RWPE2 (cell line): ENCODE data around the gene ADCY6.

Source experiments
- ATAC-seq: fragments of 200-7000 bp; cut with Tn5 transposase; 3 replicates; pipeline ENCODE4 v1.9.1; 2021; ENCODE audit warnings: low read depth
- DNase-seq: peaks from one replicate; pipeline ENCODE4 v3.0.0-alpha.2; 2020; ENCODE audit warnings: low spot score
- H3K27ac ChIP-seq: fragments of 450-650 bp; 2 replicates; pipeline ENCODE4 v1.5.1; 2017; ENCODE audit warnings: mild to moderate bottlenecking; ENCODE audit not compliant: poor library complexity, severe bottlenecking
- H3K27me3 ChIP-seq: fragments of 250-450 bp; sonication (Bioruptor Pico); 2 replicates; pipeline ENCODE4 v1.5.1; 2021; ENCODE audit warnings: mild to moderate bottlenecking, moderate library complexity; ENCODE audit not compliant: insufficient read depth, poor library complexity, severe bottlenecking
- H3K36me3 ChIP-seq: fragments of 250-450 bp; sonication (Bioruptor Pico); 2 replicates; pipeline ENCODE4 v1.5.1; 2020; ENCODE audit warnings: low read depth, mild to moderate bottlenecking, moderate library complexity
- H3K4me1 ChIP-seq: fragments of 250-450 bp; sonication (Bioruptor Pico); 2 replicates; pipeline ENCODE4 v1.5.1; 2021; ENCODE audit warnings: mild to moderate bottlenecking, moderate library complexity; ENCODE audit not compliant: insufficient read depth, poor library complexity, severe bottlenecking
- H3K4me3 ChIP-seq: fragments of 250-450 bp; sonication (Bioruptor Pico); 2 replicates; pipeline ENCODE4 v1.5.1; 2021; ENCODE audit warnings: mild to moderate bottlenecking, moderate library complexity; ENCODE audit not compliant: severe bottlenecking
- H3K9me3 ChIP-seq: fragments of 250-450 bp; sonication (Bioruptor Pico); 2 replicates; pipeline ENCODE4 v1.5.1; 2021; ENCODE audit warnings: mild to moderate bottlenecking, moderate library complexity; ENCODE audit not compliant: severe bottlenecking
- TF ChIP-seq, protein P1 (sequence below): fragments of 450-650 bp; IDR thresholded peaks from one replicate; pipeline ENCODE4 v1.5.1; 2017; ENCODE audit warnings: mild to moderate bottlenecking, moderate library complexity; ENCODE audit not compliant: poor library complexity, severe bottlenecking

The ADCY6 gene

DNA sequence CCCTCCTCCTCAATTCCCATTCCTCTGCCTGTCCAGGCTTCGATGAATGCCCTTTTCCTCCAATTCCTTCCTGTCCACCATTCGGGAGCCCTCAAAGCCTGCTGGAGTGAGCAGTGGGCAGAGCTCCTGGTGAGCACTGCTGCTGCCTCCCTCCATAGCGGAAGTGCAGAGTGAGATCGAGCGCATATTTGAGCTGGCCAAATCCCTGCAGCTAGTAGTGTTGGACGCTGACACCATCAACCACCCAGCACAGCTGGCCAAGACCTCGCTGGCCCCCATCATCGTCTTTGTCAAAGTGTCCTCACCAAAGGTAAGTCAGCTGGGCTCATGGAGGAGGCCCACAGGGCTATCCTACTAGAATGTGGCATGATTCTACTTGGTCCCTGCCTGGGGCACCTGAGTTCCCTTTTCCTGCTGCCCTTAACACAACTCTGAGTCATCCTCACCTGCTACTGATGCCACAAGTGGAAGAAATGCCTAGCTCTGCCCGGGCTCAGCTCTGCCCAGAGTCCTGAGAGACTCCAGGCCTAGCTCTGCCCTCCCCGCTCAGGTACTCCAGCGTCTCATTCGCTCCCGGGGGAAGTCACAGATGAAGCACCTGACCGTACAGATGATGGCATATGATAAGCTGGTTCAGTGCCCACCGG lies 37.4 kb upstream of the ADCY6 start:
- H3K27ac ChIP-seq, result no peak overlapping the region
- no peaks in the 10 kb centered on the region for H3K9me3 ChIP-seq
- TF ChIP-seq, protein P1, sequence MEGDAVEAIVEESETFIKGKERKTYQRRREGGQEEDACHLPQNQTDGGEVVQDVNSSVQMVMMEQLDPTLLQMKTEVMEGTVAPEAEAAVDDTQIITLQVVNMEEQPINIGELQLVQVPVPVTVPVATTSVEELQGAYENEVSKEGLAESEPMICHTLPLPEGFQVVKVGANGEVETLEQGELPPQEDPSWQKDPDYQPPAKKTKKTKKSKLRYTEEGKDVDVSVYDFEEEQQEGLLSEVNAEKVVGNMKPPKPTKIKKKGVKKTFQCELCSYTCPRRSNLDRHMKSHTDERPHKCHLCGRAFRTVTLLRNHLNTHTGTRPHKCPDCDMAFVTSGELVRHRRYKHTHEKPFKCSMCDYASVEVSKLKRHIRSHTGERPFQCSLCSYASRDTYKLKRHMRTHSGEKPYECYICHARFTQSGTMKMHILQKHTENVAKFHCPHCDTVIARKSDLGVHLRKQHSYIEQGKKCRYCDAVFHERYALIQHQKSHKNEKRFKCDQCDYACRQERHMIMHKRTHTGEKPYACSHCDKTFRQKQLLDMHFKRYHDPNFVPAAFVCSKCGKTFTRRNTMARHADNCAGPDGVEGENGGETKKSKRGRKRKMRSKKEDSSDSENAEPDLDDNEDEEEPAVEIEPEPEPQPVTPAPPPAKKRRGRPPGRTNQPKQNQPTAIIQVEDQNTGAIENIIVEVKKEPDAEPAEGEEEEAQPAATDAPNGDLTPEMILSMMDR, result no peak
- no peaks in the 10 kb centered on the region for H3K27me3 ChIP-seq
- no peak overlapping the region for H3K4me3 ChIP-seq
- ATAC-seq (peak; percentile 62), DNase-seq (no peak)
- peaks cover 26% of the 10 kb centered on the region for H3K36me3 ChIP-seq
- no peaks in the 10 kb centered on the region for H3K4me1 ChIP-seq

DNA sequence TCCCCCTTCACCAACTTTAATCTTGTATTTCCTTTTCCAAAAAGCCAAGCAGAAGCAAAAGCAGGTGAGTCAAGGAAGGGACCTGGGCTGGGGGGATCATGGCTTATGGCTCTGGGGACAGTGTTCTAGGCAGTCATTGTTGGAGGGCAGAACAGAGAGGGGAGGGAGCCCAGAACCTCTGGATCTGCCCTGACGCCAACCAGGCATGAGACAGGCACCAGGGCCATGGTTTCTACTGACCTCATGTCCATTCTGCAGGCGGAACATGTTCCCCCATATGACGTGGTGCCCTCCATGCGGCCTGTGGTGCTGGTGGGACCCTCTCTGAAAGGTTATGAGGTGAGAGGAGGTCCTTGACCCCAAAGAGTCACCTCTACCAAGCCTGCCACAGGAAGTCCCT lies 36.0 kb upstream of the ADCY6 start:
- no peak for DNase-seq
- Histone ChIP-seq H3K9me3 (no peaks in the 10 kb centered on the region), H3K4me3 (no peak overlapping the region), H3K27ac (no peak overlapping the region), H3K27me3 (no peaks in the 10 kb centered on the region), H3K4me1 (no peaks in the 10 kb centered on the region), H3K36me3 (peaks cover 18% of the 10 kb centered on the region)
- ATAC-seq, result no peak
- TF ChIP-seq, protein P1, result no peak

DNA sequence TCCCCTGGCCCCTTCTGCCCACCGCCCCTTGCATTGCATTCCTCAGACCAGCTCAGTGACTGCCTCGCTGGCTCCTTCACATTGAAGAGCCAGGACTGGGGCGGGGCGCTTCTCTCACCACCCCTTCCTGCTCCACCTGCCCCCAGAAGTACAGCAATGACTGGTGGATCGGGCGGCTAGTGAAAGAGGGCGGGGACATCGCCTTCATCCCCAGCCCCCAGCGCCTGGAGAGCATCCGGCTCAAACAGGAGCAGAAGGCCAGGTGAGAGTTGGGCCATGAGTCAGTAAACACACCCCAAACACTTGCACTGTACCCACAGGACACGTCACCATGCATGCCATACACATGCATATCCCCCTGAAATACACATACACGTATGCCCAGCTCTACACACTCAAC lies 35.2 kb upstream of the ADCY6 start:
- Histone ChIP-seq H3K27ac (no peak overlapping the region), H3K9me3 (no peaks in the 10 kb centered on the region), H3K4me1 (no peaks in the 10 kb centered on the region), H3K4me3 (no peak overlapping the region), H3K27me3 (no peaks in the 10 kb centered on the region), H3K36me3 (peaks cover 12% of the 10 kb centered on the region)
- no peak for DNase-seq
- TF ChIP-seq, protein P1, result no peak
- ATAC-seq, result peak; percentile 17; the same call in 2 of the 3 replicates

DNA sequence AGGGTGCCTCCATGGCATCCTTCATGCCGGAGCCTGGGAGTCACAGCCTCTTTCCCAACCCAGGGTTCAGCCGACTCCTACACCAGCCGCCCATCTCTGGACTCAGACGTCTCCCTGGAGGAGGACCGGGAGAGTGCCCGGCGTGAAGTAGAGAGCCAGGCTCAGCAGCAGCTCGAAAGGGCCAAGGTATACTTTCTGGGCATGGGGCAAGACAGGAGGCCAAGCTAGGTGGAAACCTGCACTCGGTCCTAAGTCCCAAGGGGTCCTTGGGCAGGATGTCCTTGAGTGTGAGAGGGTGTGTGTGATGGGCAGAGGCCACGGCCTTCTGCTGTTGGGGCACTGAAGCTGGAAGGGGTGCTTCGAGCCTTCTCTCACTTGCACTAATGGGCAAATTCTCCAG lies 34.4 kb upstream of the ADCY6 start:
- peaks cover 12% of the 10 kb centered on the region for H3K36me3 ChIP-seq
- H3K4me3 ChIP-seq, result no peak overlapping the region
- no peak for DNase-seq
- ATAC-seq, result no peak
- no peaks in the 10 kb centered on the region for H3K27me3 ChIP-seq
- H3K9me3 ChIP-seq, result no peaks in the 10 kb centered on the region
- no peak overlapping the region for H3K27ac ChIP-seq
- TF ChIP-seq, protein P1, result no peak
- no peaks in the 10 kb centered on the region for H3K4me1 ChIP-seq

DNA sequence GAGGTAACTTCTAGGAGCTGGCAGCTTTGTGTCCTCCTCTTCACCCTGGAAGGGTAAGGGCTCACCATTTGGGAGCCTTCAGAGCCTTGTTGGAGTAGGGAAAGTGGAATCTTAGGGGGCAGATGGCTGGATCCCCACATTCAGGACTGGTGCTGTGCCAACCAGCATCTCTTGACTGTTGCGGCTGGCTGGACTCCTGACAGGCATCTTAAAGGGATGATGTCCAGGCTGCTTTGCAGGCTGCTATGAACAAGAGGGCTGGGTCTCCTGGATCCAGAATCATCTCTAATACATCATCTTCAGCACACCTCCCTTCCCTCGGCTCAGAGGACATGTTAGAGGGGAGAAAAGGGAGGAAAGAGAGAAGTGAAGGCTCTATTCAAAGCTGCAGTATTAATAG lies 33.8 kb upstream of the ADCY6 start:
- Histone ChIP-seq H3K4me3 (no peak overlapping the region), H3K4me1 (no peaks in the 10 kb centered on the region), H3K9me3 (no peaks in the 10 kb centered on the region), H3K27ac (no peak overlapping the region), H3K36me3 (peaks cover 12% of the 10 kb centered on the region), H3K27me3 (no peaks in the 10 kb centered on the region)
- TF ChIP-seq, protein P1, result no peak
- ATAC-seq, result no peak
- no peak for DNase-seq
